GM10266 (cell line): ENCODE measurements around the gene FPGS.
"Not testable (repeated sequence)": the region's sequence is repeated elsewhere in the genome, so short reads cannot be mapped to it uniquely, and the experiment has no call there.

Experiments used
- DNase-seq: peaks from one replicate; pipeline ENCODE4 v3.0.0; 2012; ENCODE audit errors: extremely low spot score
- CTCF ChIP-seq: IDR thresholded peaks from 2 replicates; pipeline ENCODE4 v1.5.1; 2012; ENCODE audit warnings: mild to moderate bottlenecking, low read depth; ENCODE audit not compliant: control insufficient read depth, insufficient read depth; ENCODE audit errors: missing control alignments

Gene FPGS

GRCh38 chr9:127802576-127803443 lies at the start of gene FPGS:
Gene FPGS, plus strand, starts transcription at chr9:127802882. Its CDS starts 43 bp downstream, at chr9:127802925.
- DNase-seq: peak; percentile 98
- TF ChIP-seq CTCF: no peak

GRCh38 chr9:127753148-127753547 lies 49.5 kb upstream of the FPGS start:
- no peak for TF ChIP-seq CTCF
- no peak for DNase-seq

- no peak for DNase-seq
- no peak for TF ChIP-seq CTCF
These were observed 49.1 kb upstream of the FPGS start for GRCh38 chr9:127753622-127754021.

- DNase-seq: no peak
- TF ChIP-seq CTCF: no peak
These were observed 48.3 kb upstream of the FPGS start for GRCh38 chr9:127754099-127755060.

GRCh38 chr9:127755061-127756060 lies 47.3 kb upstream of the FPGS start:
- DNase-seq: no peak
- TF ChIP-seq CTCF: no peak

- no peak for DNase-seq
- no peak for TF ChIP-seq CTCF
These were observed 46.4 kb upstream of the FPGS start for GRCh38 chr9:127756233-127756632.

GRCh38 chr9:127756776-127757175 lies 45.9 kb upstream of the FPGS start:
- not testable (repeated sequence) for DNase-seq
